Fibroblast of the aortic adventitia (primary cell): Measurements from ENCODE around the gene ADRA2C. TPM values are rescaled to one million over a fixed set of nuclear protein-coding genes. Genes with fewer than 3 reads are reported as not detected.

ENCODE experiments used
- DNase-seq: peaks from one replicate; pipeline ENCODE4 v3.0.0-alpha.2; 2010; ENCODE audit warnings: low read depth
- H3K4me3 ChIP-seq: 2 replicates; pipeline ENCODE4 v1.5.1; 2011; ENCODE audit warnings: low read depth, mild to moderate bottlenecking, control low read depth, low read length, moderate library complexity
- total RNA-seq: library from RNA; depleted of rRNA; stranded (reverse); fragments of >200 nt; gene quantifications from 2 replicates; pipeline ENCODE4 v1.2.3, GENCODE V29; 2012; ENCODE audit warnings: low replicate concordance
- TF ChIP-seq, protein P1 (sequence below): IDR thresholded peaks from 2 replicates; pipeline ENCODE4 v1.5.1; 2011; ENCODE audit warnings: mild to moderate bottlenecking, low read length, control low read depth, inconsistent platforms; ENCODE audit not compliant: insufficient read depth

Gene ADRA2C
- total RNA-seq, 1 donor = not detected

- no peak overlapping the region for H3K4me3 ChIP-seq
- TF ChIP-seq, protein P1, sequence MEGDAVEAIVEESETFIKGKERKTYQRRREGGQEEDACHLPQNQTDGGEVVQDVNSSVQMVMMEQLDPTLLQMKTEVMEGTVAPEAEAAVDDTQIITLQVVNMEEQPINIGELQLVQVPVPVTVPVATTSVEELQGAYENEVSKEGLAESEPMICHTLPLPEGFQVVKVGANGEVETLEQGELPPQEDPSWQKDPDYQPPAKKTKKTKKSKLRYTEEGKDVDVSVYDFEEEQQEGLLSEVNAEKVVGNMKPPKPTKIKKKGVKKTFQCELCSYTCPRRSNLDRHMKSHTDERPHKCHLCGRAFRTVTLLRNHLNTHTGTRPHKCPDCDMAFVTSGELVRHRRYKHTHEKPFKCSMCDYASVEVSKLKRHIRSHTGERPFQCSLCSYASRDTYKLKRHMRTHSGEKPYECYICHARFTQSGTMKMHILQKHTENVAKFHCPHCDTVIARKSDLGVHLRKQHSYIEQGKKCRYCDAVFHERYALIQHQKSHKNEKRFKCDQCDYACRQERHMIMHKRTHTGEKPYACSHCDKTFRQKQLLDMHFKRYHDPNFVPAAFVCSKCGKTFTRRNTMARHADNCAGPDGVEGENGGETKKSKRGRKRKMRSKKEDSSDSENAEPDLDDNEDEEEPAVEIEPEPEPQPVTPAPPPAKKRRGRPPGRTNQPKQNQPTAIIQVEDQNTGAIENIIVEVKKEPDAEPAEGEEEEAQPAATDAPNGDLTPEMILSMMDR = no peak
- DNase-seq = no peak
These were observed 45.0 kb upstream of the ADRA2C start for GRCh38 chr4:3721186-3721585.

DNA sequence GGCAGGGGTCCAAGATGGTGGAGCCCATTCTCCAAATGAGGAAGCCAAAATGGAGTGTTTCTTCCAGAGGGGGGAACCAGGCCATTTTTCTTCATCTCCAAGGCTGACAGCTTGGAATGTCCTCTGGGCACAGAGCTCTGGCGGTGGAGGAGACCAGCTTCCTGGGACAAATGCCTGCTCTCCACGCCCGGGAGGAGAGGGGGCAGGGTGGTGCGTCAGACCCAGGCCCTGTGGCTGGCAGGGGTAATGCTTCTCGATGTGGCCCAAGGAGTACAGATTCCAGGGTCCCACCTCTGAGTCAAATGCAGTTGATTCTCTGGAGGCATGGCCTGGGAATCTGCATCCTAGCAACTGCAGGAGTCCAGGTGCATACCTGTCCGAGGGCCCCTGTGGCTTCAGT is 44.6 kb upstream of the ADRA2C start:
- no peak overlapping the region for H3K4me3 ChIP-seq
- TF ChIP-seq, protein P1 = no peak
- DNase-seq = no peak

- no peak overlapping the region for H3K4me3 ChIP-seq
- DNase-seq = no peak
- TF ChIP-seq, protein P1 = no peak
These were observed 43.5 kb upstream of the ADRA2C start for GRCh38 chr4:3722446-3723231.

- no peak for DNase-seq
- TF ChIP-seq, protein P1 = no peak
- no peak overlapping the region for H3K4me3 ChIP-seq
These were observed 42.9 kb upstream of the ADRA2C start for GRCh38 chr4:3723232-3723642.

DNA sequence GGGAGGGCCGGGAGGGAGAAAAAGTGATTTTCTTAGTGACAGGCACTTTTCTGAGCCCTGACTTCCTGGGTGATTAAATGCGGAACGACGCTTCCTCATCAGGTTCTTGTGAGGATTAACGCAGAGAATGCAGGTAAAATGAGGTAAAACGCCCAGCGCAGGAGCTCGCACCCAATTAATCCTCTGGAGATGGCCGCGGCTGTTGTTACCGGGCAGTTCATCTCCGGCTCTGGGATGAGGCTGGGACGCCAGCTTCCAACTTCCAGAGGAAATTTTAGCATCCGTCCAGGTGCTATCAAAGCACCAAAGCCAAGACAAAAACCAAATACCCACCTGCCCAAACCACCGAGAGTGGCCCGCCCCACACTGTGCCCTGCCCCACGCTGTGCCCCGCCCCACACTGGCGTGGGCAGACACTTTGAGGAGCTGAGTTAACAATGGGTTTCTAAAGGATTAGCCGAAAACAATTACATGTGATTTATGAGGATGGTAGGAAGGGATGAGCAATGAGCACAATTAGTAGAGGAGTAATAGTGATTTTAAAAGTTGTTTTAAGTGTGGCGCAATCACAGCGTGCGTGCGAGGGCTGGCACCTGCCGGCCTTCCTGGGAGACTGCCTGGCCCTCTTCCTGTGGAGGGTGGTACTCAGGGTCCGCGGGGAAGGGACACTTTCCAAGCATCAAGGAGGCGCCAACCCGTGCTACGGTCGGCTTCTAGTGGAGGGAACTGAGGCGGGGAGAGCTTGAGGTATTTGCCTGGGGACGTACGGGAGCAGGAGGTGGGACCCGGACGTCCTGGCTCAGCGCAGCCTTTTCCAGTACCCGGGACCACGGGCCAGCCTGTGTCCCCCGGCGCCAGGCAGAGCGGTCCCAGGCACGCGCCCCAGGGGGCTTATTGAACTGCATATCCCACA is 41.6 kb upstream of the ADRA2C start:
- H3K4me3 ChIP-seq = no peak overlapping the region
- TF ChIP-seq, protein P1 = no peak
- DNase-seq = no peak

DNA sequence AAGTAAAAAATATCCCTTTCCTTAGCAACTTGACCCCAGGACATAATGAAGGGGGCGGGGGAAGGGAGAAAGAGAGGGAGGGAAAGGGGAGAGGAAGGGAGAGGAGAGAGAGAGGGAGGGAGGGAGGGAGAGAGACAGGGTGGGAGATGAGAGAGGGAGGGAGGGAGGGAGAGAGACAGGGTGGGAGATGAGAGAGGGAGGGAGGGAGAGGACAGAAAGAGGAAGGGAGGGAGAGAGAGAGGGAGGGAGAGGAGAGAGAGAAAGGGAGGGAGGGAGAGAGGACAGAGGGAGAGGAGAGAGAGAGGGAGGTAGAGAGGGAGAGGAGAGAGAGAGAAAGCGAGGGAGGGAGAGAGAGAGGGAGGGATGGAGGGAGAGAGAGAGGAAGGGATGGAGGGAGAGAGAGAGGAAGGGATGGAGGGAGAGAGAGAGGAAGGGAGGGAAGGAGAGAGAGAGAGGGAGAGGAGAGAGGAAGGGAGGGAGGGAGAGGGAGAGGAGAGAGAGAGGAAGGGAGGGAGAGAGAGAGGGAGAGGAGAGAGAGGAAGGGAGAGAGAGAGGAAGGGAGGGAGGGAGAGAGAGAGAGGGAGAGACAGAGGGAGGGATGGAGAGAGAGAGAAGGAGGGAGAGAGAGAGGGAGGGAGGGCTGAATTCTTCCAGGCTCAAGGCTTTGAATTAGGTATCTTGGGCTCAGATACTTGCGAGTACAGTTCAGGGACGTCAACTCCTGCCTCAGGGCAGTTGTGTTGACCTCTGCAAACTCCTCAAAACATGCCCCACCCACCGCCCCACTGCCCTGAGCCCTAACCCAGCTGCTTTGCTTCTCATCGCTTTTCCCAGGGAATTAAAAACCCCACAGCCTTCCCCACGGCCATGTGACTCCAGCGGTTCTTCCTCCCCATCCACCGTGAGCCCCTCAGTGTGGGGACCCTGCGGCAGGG is 40.0 kb upstream of the ADRA2C start:
- DNase-seq = no peak
- no peak overlapping the region for H3K4me3 ChIP-seq
- TF ChIP-seq, protein P1 = no peak
